Measurements from ENCODE around the gene UHRF1. TPM values are rescaled to one million over a fixed set of nuclear protein-coding genes. Genes with fewer than 3 reads are reported as not detected.
A peak's percentile ranks its signal among the peaks of the same experiment; 100 is the strongest.

UHRF1 gene
- total and polyA plus RNA-seq, 2 of the 13 experiments (the other 11 are each of a cell fraction or from before 2014, with no cell fraction given), result 6.8 to 78.4 TPM

DNA sequence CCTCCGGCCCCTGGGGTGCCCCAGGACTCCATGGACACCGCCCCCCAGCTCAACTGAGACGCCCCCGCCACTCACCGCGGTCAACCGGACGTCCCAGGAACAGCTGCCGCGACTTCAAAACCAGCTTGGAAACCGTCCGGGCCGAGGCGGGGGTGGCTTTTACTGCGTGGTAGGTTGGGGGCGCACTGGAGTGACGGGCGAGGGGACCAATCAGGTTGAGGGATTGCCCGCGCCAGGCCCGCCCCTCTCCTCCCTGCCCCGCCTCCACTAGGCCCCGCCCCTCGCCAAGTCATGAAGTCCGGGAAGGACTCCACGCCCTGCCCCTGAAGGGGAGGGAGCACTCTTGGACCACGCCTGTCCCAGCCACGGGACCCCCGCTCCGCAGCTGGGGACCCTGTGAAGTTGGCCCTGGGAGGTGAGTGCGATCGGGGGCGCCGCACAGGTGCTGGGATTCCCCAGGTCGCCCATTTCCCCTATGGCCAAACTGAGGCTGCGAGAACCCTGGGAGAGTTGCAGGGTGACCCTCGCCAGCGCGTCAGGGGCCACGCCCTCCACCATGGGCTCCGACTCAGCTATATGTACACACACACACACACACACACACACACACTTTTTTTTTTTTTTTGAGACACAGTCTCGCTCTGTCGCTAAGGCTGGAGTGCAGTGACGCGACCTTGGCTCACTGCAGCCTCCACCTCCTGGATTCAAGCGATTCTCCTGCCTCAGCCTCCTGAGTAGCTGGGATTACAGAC is 41.6 kb upstream of the UHRF1 start, which contains the start of gene PLIN3 (continued):
- TF ChIP-seq ZNF430 (CRISPR knock-in tag; IDR thresholded peaks at IDR 0.05) (no peak; the same call in 1 of the 2 replicates), ASH2L (IDR thresholded peaks at IDR 0.05; ENCODE audit: insufficient read length, low read depth, low read length) (no peak), ZMYM4 (CRISPR knock-in tag; IDR thresholded peaks at IDR 0.05) (peak; percentile 64; the same call in 1 of the 2 replicates), ZNF768 (CRISPR knock-in tag; IDR thresholded peaks at IDR 0.05) (peak; percentile 46; the same call in 1 of the 2 replicates), ZNF17 (CRISPR knock-in tag; IDR thresholded peaks at IDR 0.05) (no peak), ZZZ3 (CRISPR knock-in tag; IDR thresholded peaks at IDR 0.05; ENCODE audit: borderline replicate concordance) (0 out of 2 replicates have a peak, but pooled peaks have one; percentile 21), ARNT (IDR thresholded peaks at IDR 0.05) (no peak), ZNF589 (CRISPR knock-in tag; conservative IDR thresholded peaks at IDR 0.05) (no peak), HMG20A (CRISPR knock-in tag; IDR thresholded peaks at IDR 0.05; ENCODE audit: borderline replicate concordance) (0 out of 2 replicates have a peak, but pooled peaks have one; percentile 9), ZNF556 (CRISPR knock-in tag; IDR thresholded peaks at IDR 0.05; ENCODE audit: borderline replicate concordance) (peak; percentile 85; the same call in 1 of the 2 replicates), MBNL3 (CRISPR knock-in tag; conservative IDR thresholded peaks at IDR 0.05) (no peak)
- TF ChIP-seq, protein P1, sequence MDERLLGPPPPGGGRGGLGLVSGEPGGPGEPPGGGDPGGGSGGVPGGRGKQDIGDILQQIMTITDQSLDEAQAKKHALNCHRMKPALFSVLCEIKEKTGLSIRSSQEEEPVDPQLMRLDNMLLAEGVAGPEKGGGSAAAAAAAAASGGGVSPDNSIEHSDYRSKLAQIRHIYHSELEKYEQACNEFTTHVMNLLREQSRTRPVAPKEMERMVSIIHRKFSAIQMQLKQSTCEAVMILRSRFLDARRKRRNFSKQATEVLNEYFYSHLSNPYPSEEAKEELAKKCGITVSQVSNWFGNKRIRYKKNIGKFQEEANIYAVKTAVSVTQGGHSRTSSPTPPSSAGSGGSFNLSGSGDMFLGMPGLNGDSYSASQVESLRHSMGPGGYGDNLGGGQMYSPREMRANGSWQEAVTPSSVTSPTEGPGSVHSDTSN (CRISPR knock-in tag; IDR thresholded peaks at IDR 0.05), result peak; percentile 94
- TF ChIP-seq, protein P2, sequence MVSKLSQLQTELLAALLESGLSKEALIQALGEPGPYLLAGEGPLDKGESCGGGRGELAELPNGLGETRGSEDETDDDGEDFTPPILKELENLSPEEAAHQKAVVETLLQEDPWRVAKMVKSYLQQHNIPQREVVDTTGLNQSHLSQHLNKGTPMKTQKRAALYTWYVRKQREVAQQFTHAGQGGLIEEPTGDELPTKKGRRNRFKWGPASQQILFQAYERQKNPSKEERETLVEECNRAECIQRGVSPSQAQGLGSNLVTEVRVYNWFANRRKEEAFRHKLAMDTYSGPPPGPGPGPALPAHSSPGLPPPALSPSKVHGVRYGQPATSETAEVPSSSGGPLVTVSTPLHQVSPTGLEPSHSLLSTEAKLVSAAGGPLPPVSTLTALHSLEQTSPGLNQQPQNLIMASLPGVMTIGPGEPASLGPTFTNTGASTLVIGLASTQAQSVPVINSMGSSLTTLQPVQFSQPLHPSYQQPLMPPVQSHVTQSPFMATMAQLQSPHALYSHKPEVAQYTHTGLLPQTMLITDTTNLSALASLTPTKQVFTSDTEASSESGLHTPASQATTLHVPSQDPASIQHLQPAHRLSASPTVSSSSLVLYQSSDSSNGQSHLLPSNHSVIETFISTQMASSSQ (IDR thresholded peaks at IDR 0.05; ENCODE audit: low read depth), result no peak
- TF ChIP-seq, protein P2 (CRISPR knock-in tag; IDR thresholded peaks at IDR 0.05; ENCODE audit: borderline replicate concordance), result 0 out of 2 replicates have a peak, but pooled peaks have one; percentile 35
- TF ChIP-seq, protein P3, sequence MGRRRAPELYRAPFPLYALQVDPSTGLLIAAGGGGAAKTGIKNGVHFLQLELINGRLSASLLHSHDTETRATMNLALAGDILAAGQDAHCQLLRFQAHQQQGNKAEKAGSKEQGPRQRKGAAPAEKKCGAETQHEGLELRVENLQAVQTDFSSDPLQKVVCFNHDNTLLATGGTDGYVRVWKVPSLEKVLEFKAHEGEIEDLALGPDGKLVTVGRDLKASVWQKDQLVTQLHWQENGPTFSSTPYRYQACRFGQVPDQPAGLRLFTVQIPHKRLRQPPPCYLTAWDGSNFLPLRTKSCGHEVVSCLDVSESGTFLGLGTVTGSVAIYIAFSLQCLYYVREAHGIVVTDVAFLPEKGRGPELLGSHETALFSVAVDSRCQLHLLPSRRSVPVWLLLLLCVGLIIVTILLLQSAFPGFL (CRISPR knock-in tag; IDR thresholded peaks at IDR 0.05), result no peak
- TF ChIP-seq, protein P4, sequence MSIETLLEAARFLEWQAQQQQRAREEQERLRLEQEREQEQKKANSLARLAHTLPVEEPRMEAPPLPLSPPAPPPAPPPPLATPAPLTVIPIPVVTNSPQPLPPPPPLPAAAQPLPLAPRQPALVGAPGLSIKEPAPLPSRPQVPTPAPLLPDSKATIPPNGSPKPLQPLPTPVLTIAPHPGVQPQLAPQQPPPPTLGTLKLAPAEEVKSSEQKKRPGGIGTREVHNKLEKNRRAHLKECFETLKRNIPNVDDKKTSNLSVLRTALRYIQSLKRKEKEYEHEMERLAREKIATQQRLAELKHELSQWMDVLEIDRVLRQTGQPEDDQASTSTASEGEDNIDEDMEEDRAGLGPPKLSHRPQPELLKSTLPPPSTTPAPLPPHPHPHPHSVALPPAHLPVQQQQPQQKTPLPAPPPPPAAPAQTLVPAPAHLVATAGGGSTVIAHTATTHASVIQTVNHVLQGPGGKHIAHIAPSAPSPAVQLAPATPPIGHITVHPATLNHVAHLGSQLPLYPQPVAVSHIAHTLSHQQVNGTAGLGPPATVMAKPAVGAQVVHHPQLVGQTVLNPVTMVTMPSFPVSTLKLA (IDR thresholded peaks at IDR 0.05), result peak; percentile 53; the same call in 1 of the 2 replicates
- TF ChIP-seq, protein P5, sequence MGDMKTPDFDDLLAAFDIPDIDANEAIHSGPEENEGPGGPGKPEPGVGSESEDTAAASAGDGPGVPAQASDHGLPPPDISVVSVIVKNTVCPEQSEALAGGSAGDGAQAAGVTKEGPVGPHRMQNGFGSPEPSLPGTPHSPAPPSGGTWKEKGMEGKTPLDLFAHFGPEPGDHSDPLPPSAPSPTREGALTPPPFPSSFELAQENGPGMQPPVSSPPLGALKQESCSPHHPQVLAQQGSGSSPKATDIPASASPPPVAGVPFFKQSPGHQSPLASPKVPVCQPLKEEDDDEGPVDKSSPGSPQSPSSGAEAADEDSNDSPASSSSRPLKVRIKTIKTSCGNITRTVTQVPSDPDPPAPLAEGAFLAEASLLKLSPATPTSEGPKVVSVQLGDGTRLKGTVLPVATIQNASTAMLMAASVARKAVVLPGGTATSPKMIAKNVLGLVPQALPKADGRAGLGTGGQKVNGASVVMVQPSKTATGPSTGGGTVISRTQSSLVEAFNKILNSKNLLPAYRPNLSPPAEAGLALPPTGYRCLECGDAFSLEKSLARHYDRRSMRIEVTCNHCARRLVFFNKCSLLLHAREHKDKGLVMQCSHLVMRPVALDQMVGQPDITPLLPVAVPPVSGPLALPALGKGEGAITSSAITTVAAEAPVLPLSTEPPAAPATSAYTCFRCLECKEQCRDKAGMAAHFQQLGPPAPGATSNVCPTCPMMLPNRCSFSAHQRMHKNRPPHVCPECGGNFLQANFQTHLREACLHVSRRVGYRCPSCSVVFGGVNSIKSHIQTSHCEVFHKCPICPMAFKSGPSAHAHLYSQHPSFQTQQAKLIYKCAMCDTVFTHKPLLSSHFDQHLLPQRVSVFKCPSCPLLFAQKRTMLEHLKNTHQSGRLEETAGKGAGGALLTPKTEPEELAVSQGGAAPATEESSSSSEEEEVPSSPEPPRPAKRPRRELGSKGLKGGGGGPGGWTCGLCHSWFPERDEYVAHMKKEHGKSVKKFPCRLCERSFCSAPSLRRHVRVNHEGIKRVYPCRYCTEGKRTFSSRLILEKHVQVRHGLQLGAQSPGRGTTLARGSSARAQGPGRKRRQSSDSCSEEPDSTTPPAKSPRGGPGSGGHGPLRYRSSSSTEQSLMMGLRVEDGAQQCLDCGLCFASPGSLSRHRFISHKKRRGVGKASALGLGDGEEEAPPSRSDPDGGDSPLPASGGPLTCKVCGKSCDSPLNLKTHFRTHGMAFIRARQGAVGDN (CRISPR knock-in tag; IDR thresholded peaks at IDR 0.05), result peak; percentile 80
